H1 (cell line): ENCODE results near the gene RPL37A. TPM values are rescaled to one million over a fixed set of nuclear protein-coding genes. Genes with fewer than 3 reads are reported as not detected.

Experiments used
- CTCF ChIA-PET: fragments of 300-600 bp; sonication (Branson Sonifier 250); formaldehyde crosslinking; loops from one replicate; lab custom pipeline; 2021; ENCODE audit not compliant: partially characterized antibody; lab: Charles Lee
- POLR2A ChIA-PET: fragments of 300-600 bp; sonication (Branson Sonifier 250); formaldehyde crosslinking; loops from one replicate; lab custom pipeline; 2021; ENCODE audit warnings: inconsistent platforms; ENCODE audit not compliant: partially characterized antibody; lab: Charles Lee
- DNase-seq, 2 experiments: peaks; one replicate each; pipeline versions ENCODE4 v3.0.0 to v3.0.0-alpha.2; 2010 to 2022; ENCODE audit warnings: low spot score in 2 of 2, low read depth in 1 of 2, mixed read lengths in 1 of 2
- FAIRE-seq: peaks from 2 replicates; lab custom pipeline; 2011; peaks lifted over from hg19 to GRCh38; lab: Jason Lieb, UNC
- H2AFZ ChIP-seq: 2 replicates; pipeline ENCODE4 v1.8.1; 2012; ENCODE audit warnings: low read length, inconsistent platforms
- H2AK5ac ChIP-seq: 2 replicates; pipeline ENCODE4 v1.6.1; 2013; ENCODE audit warnings: low read depth, low read length
- H2BK120ac ChIP-seq: replicated peaks from 2 replicates; pipeline ENCODE3; 2013; ENCODE audit warnings: low read depth, low read length, inconsistent platforms
- H2BK12ac ChIP-seq: 2 replicates; pipeline ENCODE4 v1.6.1; 2013; ENCODE audit warnings: low read depth, low read length
- H2BK15ac ChIP-seq: 2 replicates; pipeline ENCODE4 v1.6.1; 2013; ENCODE audit warnings: low read length
- H2BK20ac ChIP-seq: 2 replicates; pipeline ENCODE4 v1.6.1; 2013; ENCODE audit warnings: low read length
- H2BK5ac ChIP-seq: 2 replicates; pipeline ENCODE4 v1.6.1; 2013; ENCODE audit warnings: low read depth, low read length
- H3K14ac ChIP-seq: 2 replicates; pipeline ENCODE4 v1.6.1; 2013; ENCODE audit warnings: inconsistent platforms; ENCODE audit not compliant: insufficient read length
- H3K18ac ChIP-seq: 2 replicates; pipeline ENCODE4 v1.6.1; 2013; ENCODE audit warnings: low read length; ENCODE audit errors: extremely low read depth
- H3K23ac ChIP-seq: 2 replicates; pipeline ENCODE4 v1.6.1; 2013; ENCODE audit warnings: inconsistent platforms; ENCODE audit not compliant: insufficient read length
- H3K23me2 ChIP-seq: 2 replicates; pipeline ENCODE4 v1.6.1; 2013; ENCODE audit warnings: low read depth, low read length
- H3K27ac ChIP-seq: 2 replicates; pipeline ENCODE4 v1.6.1; 2011; ENCODE audit warnings: low read depth, low read length, inconsistent platforms
- H3K27me3 ChIP-seq, 4 experiments: replicated peaks in 1 of 4; 1 replicate in 1 of 4; 2 replicates in 3 of 4; pipeline versions ENCODE4 v1.6.1 to v1.8.1; 2011 to 2013; ENCODE audit warnings: low read length in 3 of 4, mild to moderate bottlenecking in 3 of 4, inconsistent platforms in 2 of 4, mixed read lengths in 2 of 4, moderate library complexity in 1 of 4; ENCODE audit not compliant: control insufficient read depth in 3 of 4, insufficient read depth in 3 of 4; ENCODE audit errors: extremely low read depth in 1 of 4
- H3K36me3 ChIP-seq, 4 experiments: 2 replicates each; pipeline versions ENCODE4 v1.6.1 to v1.8.1; 2011 to 2013; ENCODE audit warnings: mild to moderate bottlenecking in 4 of 4, low read length in 3 of 4, moderate library complexity in 2 of 4, control low read depth in 1 of 4, inconsistent platforms in 1 of 4; ENCODE audit not compliant: insufficient read depth in 4 of 4, control insufficient read depth in 2 of 4
- H3K4ac ChIP-seq: replicated peaks from 2 replicates; pipeline ENCODE3; 2013; ENCODE audit warnings: low read length, low read depth, mixed read lengths, inconsistent platforms; ENCODE audit not compliant: insufficient read length
- H3K4me1 ChIP-seq, 4 experiments: replicated peaks in 1 of 4; 1 replicate in 1 of 4; 2 replicates in 3 of 4; pipeline versions ENCODE4 v1.6.1 to v1.8.1; 2011 to 2013; ENCODE audit warnings: low read length in 3 of 4, inconsistent platforms in 2 of 4, mixed read lengths in 1 of 4; ENCODE audit not compliant: insufficient read depth in 4 of 4, control insufficient read depth in 3 of 4
- H3K4me2 ChIP-seq, 2 experiments: 2 replicates each; pipeline versions ENCODE4 v1.6.1 to v1.8.1; 2011 to 2013; ENCODE audit warnings: low read depth in 2 of 2, low read length in 2 of 2, control low read depth in 1 of 2, inconsistent platforms in 1 of 2, mild to moderate bottlenecking in 1 of 2; ENCODE audit not compliant: insufficient read depth in 1 of 2
- H3K4me3 ChIP-seq, 4 experiments: fragments of 200-600, 300-600 bp in 1 of 4; sonication (generic), shearing (Covaris generic), sonication (Bioruptor Twin) in 1 of 4; 2 replicates each; pipeline versions ENCODE4 v1.5.1 to v1.8.1; 2011 to 2016; ENCODE audit warnings: low read length in 4 of 4, low read depth in 3 of 4, control low read depth in 2 of 4, inconsistent platforms in 2 of 4, mild to moderate bottlenecking in 2 of 4, mixed read lengths in 1 of 4, moderate library complexity in 1 of 4; ENCODE audit not compliant: insufficient read depth in 2 of 4; ENCODE audit errors: extremely low read depth in 1 of 4
- H3K56ac ChIP-seq: replicated peaks from 2 replicates; pipeline ENCODE3; 2013; ENCODE audit warnings: low read depth, mild to moderate bottlenecking, mixed read lengths, low read length, inconsistent platforms; ENCODE audit not compliant: insufficient read length
- H3K79me1 ChIP-seq: 2 replicates; pipeline ENCODE4 v1.6.1; 2013; ENCODE audit warnings: low read depth, low read length, control low read depth
- H3K79me2 ChIP-seq, 2 experiments: 2 replicates each; pipeline versions ENCODE4 v1.6.1 to v1.8.1; 2012 to 2013; ENCODE audit warnings: low read length in 2 of 2, mild to moderate bottlenecking in 2 of 2, inconsistent platforms in 1 of 2; ENCODE audit not compliant: insufficient read depth in 2 of 2, control insufficient read depth in 1 of 2
- H3K9ac ChIP-seq, 4 experiments: replicated peaks in 1 of 4; 1 replicate in 1 of 4; 2 replicates in 3 of 4; pipeline versions ENCODE4 v1.6.1 to v1.8.1; 2011 to 2013; ENCODE audit warnings: low read depth in 3 of 4, low read length in 3 of 4, control low read depth in 2 of 4, mild to moderate bottlenecking in 2 of 4, moderate library complexity in 2 of 4, inconsistent platforms in 1 of 4; ENCODE audit errors: extremely low read depth in 1 of 4
- H3K9me3 ChIP-seq, 2 experiments: 2 replicates each; pipeline versions ENCODE4 v1.6.1 to v1.8.1; 2012 to 2013; ENCODE audit warnings: mild to moderate bottlenecking in 2 of 2, moderate library complexity in 2 of 2, control low read depth in 1 of 2, inconsistent platforms in 1 of 2, low read depth in 1 of 2, low read length in 1 of 2, mixed read lengths in 1 of 2; ENCODE audit not compliant: insufficient read depth in 2 of 2
- H4K20me1 ChIP-seq, 2 experiments: replicated peaks in 1 of 2; 2 replicates each; pipeline versions ENCODE3 to v1.8.1; 2011 to 2013; ENCODE audit warnings: inconsistent platforms in 2 of 2, low read length in 2 of 2, mild to moderate bottlenecking in 1 of 2; ENCODE audit not compliant: insufficient read depth in 2 of 2, control insufficient read depth in 1 of 2
- H4K5ac ChIP-seq: 2 replicates; pipeline ENCODE4 v1.6.1; 2013; ENCODE audit warnings: low read length, low read depth, mixed read lengths, inconsistent platforms; ENCODE audit not compliant: insufficient read length
- H4K8ac ChIP-seq: 2 replicates; pipeline ENCODE4 v1.8.0; 2013; ENCODE audit warnings: mild to moderate bottlenecking, moderate library complexity, low read length, inconsistent platforms; ENCODE audit not compliant: insufficient read depth; ENCODE audit errors: extremely low read depth
- H4K91ac ChIP-seq: replicated peaks from 2 replicates; pipeline ENCODE3; 2013; ENCODE audit warnings: low read length, mixed read lengths, inconsistent platforms; ENCODE audit not compliant: insufficient read length
- CHD2 ChIP-seq: IDR thresholded peaks from 2 replicates; pipeline ENCODE4 v1.6.1; 2012; ENCODE audit warnings: low read length, improper control_type of control experiment
- EZH2 ChIP-seq: fragments of 200-600 bp; sonication (generic); IDR thresholded peaks from 2 replicates; pipeline ENCODE4 v1.7.1; 2012; ENCODE audit warnings: low read depth, mild to moderate bottlenecking, moderate library complexity, low read length, inconsistent platforms; ENCODE audit not compliant: severe bottlenecking
- SP2 ChIP-seq: IDR thresholded peaks from 2 replicates; pipeline ENCODE4 v1.6.1; 2012; ENCODE audit warnings: mild to moderate bottlenecking, low read length, inconsistent platforms
- SP4 ChIP-seq: IDR thresholded peaks from 2 replicates; pipeline ENCODE4 v1.6.1; 2012; ENCODE audit warnings: low read length, inconsistent platforms
- SUZ12 ChIP-seq: fragments of 200-600 bp; sonication (generic); IDR thresholded peaks from 2 replicates; pipeline ENCODE4 v1.6.1; 2012; ENCODE audit warnings: mild to moderate bottlenecking, inconsistent platforms, low read length, moderate library complexity, mixed read lengths
- TAF7 ChIP-seq: optimal IDR thresholded peaks from 2 replicates; pipeline ENCODE3; 2011; ENCODE audit warnings: low read depth, mild to moderate bottlenecking, inconsistent platforms, low read length, moderate library complexity, borderline replicate concordance
- WGBS, 2 experiments: shearing (Covaris generic) in 1 of 2; methylation state at CpG; one replicate each; pipeline versions ENCODE4 v1.1.6 to v1.1.7; 2013 to 2015; ENCODE audit warnings: low lambda C conversion rate in 2 of 2, mixed read lengths in 2 of 2, inconsistent platforms in 1 of 2, low coverage in 1 of 2, missing lambda C conversion rate in 1 of 2; ENCODE audit not compliant: insufficient replicate concordance in 2 of 2, insufficient coverage in 1 of 2, insufficient read length in 1 of 2; ENCODE audit errors: extremely low coverage in 1 of 2, missing lambda C conversion rate in 1 of 2; 5-methylcytosine and 5-hydroxymethylcytosine counted together
- long read RNA-seq, 2 experiments: library from RNA in 1 of 2; library from capped mRNA in 1 of 2; stranded (forward); transcript quantifications; one replicate each; pipeline ENCODE4 v2.0.0, GENCODE V29; 2021; ENCODE audit warnings: inconsistent platforms in 1 of 2
- polyA minus RNA-seq, 3 experiments: library from RNA; depleted of rRNA, polyadenylated mRNA; stranded (reverse); fragments of >200 nt; gene quantifications; 1 replicate in 2 of 3; 2 replicates in 1 of 3; pipeline ENCODE4 v1.2.3, GENCODE V29; 2011
- polyA plus RNA-seq, 7 experiments: library from polyadenylated mRNA; depleted of rRNA in 3 of 7; stranded (reverse) in 5 of 7; unstranded in 2 of 7; fragments of >200 nt in 5 of 7; fragments of 200-250 nt in 2 of 7; gene quantifications; 1 replicate in 5 of 7; 2 replicates in 1 of 7; 4 replicates in 1 of 7; pipeline versions ENCODE4 v1.2.1 to v1.2.3, GENCODE V29; 2011 to 2013; ENCODE audit warnings: missing spikeins in 2 of 7, mixed read lengths in 2 of 7
- total RNA-seq: library from RNA; stranded (reverse); fragmentation: NEBNext Ultra II Directional; extraction: Animal tissue kit (Norgen Biotek cat#: 25700); gene quantifications from 2 replicates; pipeline ENCODE4 v1.2.1, GENCODE V29; 2021

RPL37A gene
- total RNA-seq (3,180 and 3,341 TPM in 2 replicates), polyA plus RNA-seq (2011; rRNA removed) (1,723 and 1,737 TPM in 2 replicates), polyA minus RNA-seq (2011; rRNA and poly(A)+ RNA removed) (601 and 656 TPM in 2 replicates)
- 2,977 TPM for polyA plus RNA-seq (2011; cell fraction: cytosol; rRNA removed)
- 4,552 TPM for polyA plus RNA-seq (2011; cell fraction: nucleus; rRNA removed)
- 3,740 to 6,593 TPM (median 5,844 TPM) in 4 replicates for polyA plus RNA-seq (2012, experiment 1 of 2)
- 4,216 TPM for polyA plus RNA-seq (2012, experiment 2 of 2)
- 12,293 TPM for polyA plus RNA-seq (2013, experiment 1 of 2)
- 12,251 TPM for polyA plus RNA-seq (2013, experiment 2 of 2)
- 1,160 TPM for polyA minus RNA-seq (2011; cell fraction: cytosol; rRNA and poly(A)+ RNA removed)
- polyA minus RNA-seq (2011; cell fraction: nucleus; rRNA and poly(A)+ RNA removed), result 777 TPM
- long read RNA-seq, experiment 1, transcript RPL37A-210 (4 exons, 3,647 nt), result major isoform, 1,854 of 2,668 reads
- long read RNA-seq, experiment 1, transcript RPL37A-201 (3 exons, 742 nt), result minor isoform, 674 of 2,668 reads
- long read RNA-seq, experiment 1, partial matches to known transcripts, result 56 of 2,668 reads
- long read RNA-seq, experiment 1, other reads (novel, unspliced or antisense), result 74 of 2,668 reads
- long read RNA-seq, experiment 2, transcript RPL37A-209 (3 exons, 1,701 nt), result major isoform, 9 of 25 reads
- long read RNA-seq, experiment 2, partial matches to known transcripts, result 1 of 25 reads
- long read RNA-seq, experiment 2, other reads (novel, unspliced or antisense), result 9 of 25 reads

DNA sequence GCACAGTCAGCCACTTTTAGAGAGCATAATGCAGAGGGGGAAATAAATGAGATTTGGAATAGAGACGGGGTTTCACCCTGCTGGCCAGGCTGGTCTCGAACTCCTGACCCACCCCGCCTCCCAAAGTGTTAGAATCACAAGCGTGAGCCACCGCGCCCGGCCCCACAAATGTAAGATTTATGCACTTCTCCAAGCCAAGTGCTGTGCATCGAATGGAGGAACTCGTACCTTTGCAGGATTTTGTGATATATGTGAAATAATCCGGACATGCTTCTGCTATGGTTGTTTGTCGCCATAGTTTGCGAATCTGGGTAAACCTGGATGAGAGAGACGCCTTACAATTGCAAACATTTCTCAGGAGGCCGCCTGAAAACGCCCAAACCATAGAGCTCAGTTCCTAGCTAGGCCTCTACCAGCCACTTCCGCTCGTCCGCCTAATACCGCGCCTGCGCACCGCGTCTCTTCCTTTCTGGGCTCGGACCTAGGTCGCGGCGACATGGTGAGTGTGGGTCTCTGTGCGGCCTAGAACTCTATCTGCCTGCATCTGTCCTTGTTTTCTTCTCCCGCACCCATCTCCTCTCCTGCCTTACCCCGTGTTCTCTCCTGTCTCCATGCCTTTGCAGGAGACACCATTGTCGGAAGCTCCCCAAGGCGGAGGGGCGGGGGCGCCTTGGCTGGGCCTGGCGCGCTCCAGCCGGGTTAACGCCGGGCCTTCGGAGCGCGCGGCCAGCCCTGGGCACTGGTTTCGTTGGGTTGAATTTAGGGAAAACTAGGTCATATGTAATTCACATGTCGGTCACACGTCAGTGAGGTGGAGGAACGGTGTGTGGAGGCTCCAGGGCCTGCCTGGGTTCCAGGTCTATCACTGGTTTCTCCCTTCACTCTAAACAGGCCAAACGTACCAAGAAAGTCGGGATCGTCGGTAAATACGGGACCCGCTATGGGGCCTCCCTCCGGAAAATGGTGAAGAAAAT, at the start of gene RPL37A:
TSS of gene RPL37A (plus strand) at position 466 of the 974 bp plus-strand sequence. CDS start at position 497, 31 bp downstream.
- Histone ChIP-seq H4K5ac (peak within 1 kb of the TSS; percentile 97), H3K27ac (peak within 1 kb of the TSS; percentile 86), H3K4me1 (peaks cover 2 to 12% (median 4%) of the 10 kb centered on the region in 4 experiments; a peak in 6 of 7 replicates), H3K18ac (peak within 1 kb of the TSS; percentile 92), H3K79me2 (peaks cover 16 to 47% of the 10 kb centered on the region in 2 experiments), H3K14ac (no peak within 1 kb of the TSS), H4K20me1 (peaks cover 5 to 12% of the 10 kb centered on the region in 2 experiments), H3K4ac (peak within 1 kb of the TSS; percentile 100), H2AK5ac (peak within 1 kb of the TSS; percentile 95), H2BK120ac (no peak within 1 kb of the TSS), H4K8ac (peak within 1 kb of the TSS; percentile 96), H3K56ac (peak within 1 kb of the TSS; percentile 78), H3K23ac (no peak within 1 kb of the TSS), H2BK5ac (peak within 1 kb of the TSS; percentile 96), H3K4me2 (peak within 1 kb of the TSS; percentile 75 to 100), H2AFZ (peak within 1 kb of the TSS; percentile 90), H3K36me3 (peaks cover 30 to 45% (median 42%) of the 10 kb centered on the region in 4 experiments), H3K4me3 (peak within 1 kb of the TSS; percentile 86 to 97 (median 92)), H3K79me1 (0 out of 2 replicates have a peak, but pooled peaks cover 5% of the 10 kb centered on the region), H2BK12ac (peak within 1 kb of the TSS; percentile 11; the same call in 1 of the 2 replicates), H4K91ac (peak within 1 kb of the TSS; percentile 91), H2BK15ac (peak within 1 kb of the TSS; percentile 63; the same call in 1 of the 2 replicates), H3K9me3 (no peaks in the 10 kb centered on the region), H3K9ac (peak within 1 kb of the TSS; percentile 94 to 99 (median 97)), H3K27me3 (no peaks in the 10 kb centered on the region), H2BK20ac (no peak within 1 kb of the TSS), H3K23me2 (peaks cover 10% of the 10 kb centered on the region)
- CTCF ChIA-PET, result interaction anchor here (0.6 to 2.4 kb wide), 5 partner anchors 10 to 276 kb away, joined by 3 to 9 read pairs (median 5); no protein-coding TSS in a partner anchor
- FAIRE-seq, result peak; percentile 28
- DNase-seq, result peak; percentile 75 to 90
- WGBS, 2 experiments, result 3% methylated on average over 54 of the region's 54 CpGs; no CpG with 5 or more reads in 1 of the 2 experiments
- POLR2A ChIA-PET, result interaction anchor here (0.6 to 7.2 kb wide), 65 partner anchors 10 to 1152 kb away, joined by 3 to 65 read pairs (median 4); partner anchors contain the start of genes IGFBP2, MARCHF4, SMARCAL1 and XRCC5
- TF ChIP-seq SP4 (peak; percentile 74), EZH2 (no peak), TAF7 (peak; percentile 100), SP2 (peak; percentile 91), CHD2 (no peak), SUZ12 (no peak)
